Sigmoid colon (tissue), 4 donors: ENCODE data around the gene ELOVL4.

Experiments used
- POLR2AphosphoS5 ChIP-seq, 4 donors: sonication (generic); formaldehyde crosslinking; IDR thresholded peaks; one replicate each; pipeline ENCODE4 v1.6.1; 2017; ENCODE audit warnings: antibody characterized with exemption in 4 of 4
- TF ChIP-seq, protein P1 (sequence below), 4 experiments: fragments of 450-650 bp in 3 of 4; fragments of 200-600 bp in 1 of 4; IDR thresholded peaks; one replicate each; pipeline ENCODE4 v1.5.1; 2016 to 2019; ENCODE audit warnings: antibody characterized with exemption in 4 of 4, mild to moderate bottlenecking in 3 of 4, moderate library complexity in 2 of 4

GRCh38 chr6:79872303-79872702, 75.0 kb downstream of the ELOVL4 start:
- TF ChIP-seq, protein P1, sequence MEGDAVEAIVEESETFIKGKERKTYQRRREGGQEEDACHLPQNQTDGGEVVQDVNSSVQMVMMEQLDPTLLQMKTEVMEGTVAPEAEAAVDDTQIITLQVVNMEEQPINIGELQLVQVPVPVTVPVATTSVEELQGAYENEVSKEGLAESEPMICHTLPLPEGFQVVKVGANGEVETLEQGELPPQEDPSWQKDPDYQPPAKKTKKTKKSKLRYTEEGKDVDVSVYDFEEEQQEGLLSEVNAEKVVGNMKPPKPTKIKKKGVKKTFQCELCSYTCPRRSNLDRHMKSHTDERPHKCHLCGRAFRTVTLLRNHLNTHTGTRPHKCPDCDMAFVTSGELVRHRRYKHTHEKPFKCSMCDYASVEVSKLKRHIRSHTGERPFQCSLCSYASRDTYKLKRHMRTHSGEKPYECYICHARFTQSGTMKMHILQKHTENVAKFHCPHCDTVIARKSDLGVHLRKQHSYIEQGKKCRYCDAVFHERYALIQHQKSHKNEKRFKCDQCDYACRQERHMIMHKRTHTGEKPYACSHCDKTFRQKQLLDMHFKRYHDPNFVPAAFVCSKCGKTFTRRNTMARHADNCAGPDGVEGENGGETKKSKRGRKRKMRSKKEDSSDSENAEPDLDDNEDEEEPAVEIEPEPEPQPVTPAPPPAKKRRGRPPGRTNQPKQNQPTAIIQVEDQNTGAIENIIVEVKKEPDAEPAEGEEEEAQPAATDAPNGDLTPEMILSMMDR (IDR thresholded peaks at IDR 0.05): no peak
- TF ChIP-seq POLR2AphosphoS5 (IDR thresholded peaks at IDR 0.05): no peak
